Measurements from ENCODE around the gene CREM. TPM values are rescaled to one million over a fixed set of nuclear protein-coding genes. Genes with fewer than 3 reads are reported as not detected.

Gene CREM
- total and polyA plus RNA-seq, 2 of the 8 experiments (the other 6 are each of a cell fraction or from before 2014, with no cell fraction given): 18.7 to 21.9 TPM

DNA sequence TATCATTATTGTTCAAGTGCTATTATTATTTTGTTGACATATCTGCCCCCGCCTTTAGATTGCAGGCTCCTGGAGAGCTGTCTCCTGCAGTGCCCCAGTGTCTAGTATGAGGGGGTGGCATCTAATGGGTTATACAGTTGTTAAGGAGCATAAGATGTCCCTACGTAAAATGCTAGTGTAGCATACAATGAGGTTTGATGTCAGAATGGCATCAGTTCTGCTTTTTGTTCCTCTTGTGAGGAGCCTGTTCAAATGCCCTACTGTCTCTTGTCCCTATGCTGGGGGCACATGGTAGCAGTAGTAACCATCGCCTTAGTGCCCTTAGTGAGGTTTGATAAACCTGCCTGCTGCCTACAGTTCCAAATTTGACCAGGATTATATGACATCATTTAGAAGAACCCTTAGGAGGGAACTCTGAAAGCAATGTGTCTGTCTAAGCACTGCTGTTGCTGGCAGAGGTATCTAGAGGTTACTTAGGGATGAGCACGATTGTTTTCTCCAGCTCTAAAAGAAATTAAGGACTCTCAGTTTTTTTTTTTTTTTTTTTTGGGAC, 9.7 kb downstream of the CREM start:
- Histone ChIP-seq H2BK15ac (ENCODE audit: low read length) (no peak overlapping the region), H4K91ac (replicated peaks; ENCODE audit: insufficient read length, low read length) (no peak overlapping the region), H3K4me3 (ENCODE audit: extremely low read depth in 1 of 4, insufficient read depth in 2 of 4, low read depth in 3 of 4, low read length in 4 of 4) (no peak overlapping the region), H3K27ac (ENCODE audit: low read depth, low read length) (no peak overlapping the region), H3K23me2 (ENCODE audit: low read depth, low read length) (peaks cover 4% of the 10 kb centered on the region; the same call in 1 of the 2 replicates), H3K4me2 (ENCODE audit: insufficient read depth in 1 of 2, low read depth in 2 of 2, low read length in 2 of 2) (no peak overlapping the region), H3K23ac (ENCODE audit: insufficient read length) (no peak overlapping the region), H3K36me3 (ENCODE audit: control insufficient read depth in 2 of 4, insufficient read depth in 4 of 4, low read length in 3 of 4) (no peaks in the 10 kb centered on the region), H3K79me2 (ENCODE audit: control insufficient read depth in 1 of 2, insufficient read depth in 2 of 2, low read length in 2 of 2) (peaks cover 0 to 5% of the 10 kb centered on the region in 2 experiments; a peak in 1 of 4 replicates), H3K4ac (replicated peaks; ENCODE audit: insufficient read length, low read depth, low read length) (no peak overlapping the region), H2AK5ac (ENCODE audit: low read depth, low read length) (0 out of 2 replicates have a peak overlapping the region, but pooled peaks have one; percentile 34), H3K79me1 (ENCODE audit: low read depth, low read length) (peaks cover 2% of the 10 kb centered on the region; the same call in 1 of the 2 replicates), H4K8ac (ENCODE audit: extremely low read depth, insufficient read depth, low read length) (no peak overlapping the region), H3K56ac (replicated peaks; ENCODE audit: insufficient read length, low read depth, low read length) (no peak overlapping the region), H2BK20ac (ENCODE audit: low read length) (no peak overlapping the region), H3K18ac (ENCODE audit: extremely low read depth, low read length) (no peak overlapping the region), H3K9me3 (ENCODE audit: insufficient read depth in 2 of 2, low read depth in 1 of 2, low read length in 1 of 2) (no peaks in the 10 kb centered on the region), H4K5ac (ENCODE audit: insufficient read length, low read depth, low read length) (no peak overlapping the region), H3K9ac (replicated peaks in 1 of 4; ENCODE audit: extremely low read depth in 1 of 4, low read depth in 3 of 4, low read length in 3 of 4) (no peak overlapping the region), H3K14ac (ENCODE audit: insufficient read length) (no peak overlapping the region), H4K20me1 (replicated peaks in 1 of 2; ENCODE audit: control insufficient read depth in 1 of 2, insufficient read depth in 2 of 2, low read length in 2 of 2) (no peaks in the 10 kb centered on the region), H2BK5ac (ENCODE audit: low read depth, low read length) (no peak overlapping the region), H3K27me3 (replicated peaks in 1 of 4; ENCODE audit: control insufficient read depth in 3 of 4, extremely low read depth in 1 of 4, insufficient read depth in 3 of 4, low read length in 3 of 4) (no peaks in the 10 kb centered on the region), H3K4me1 (replicated peaks in 1 of 4; ENCODE audit: control insufficient read depth in 3 of 4, insufficient read depth in 4 of 4, low read length in 3 of 4) (peaks cover 0 to 2% (median 0%) of the 10 kb centered on the region in 4 experiments; a peak in 1 of 7 replicates), H2AFZ (ENCODE audit: low read length) (no peak overlapping the region), H2BK12ac (ENCODE audit: low read depth, low read length) (no peak overlapping the region), H2BK120ac (replicated peaks; ENCODE audit: low read depth, low read length) (no peak overlapping the region)
- 71% methylated on average over 4 of the region's 4 CpGs; no CpG with 5 or more reads in 1 of the 2 experiments for WGBS, 2 experiments (ENCODE audit: extremely low coverage in 1 of 2, insufficient coverage in 1 of 2, insufficient read length in 1 of 2, insufficient replicate concordance in 2 of 2, low coverage in 1 of 2, low lambda C conversion rate in 2 of 2, missing lambda C conversion rate in 1 of 2)
- FAIRE-seq: no peak
- DNase-seq (ENCODE audit: low read depth in 1 of 2, low spot score in 2 of 2): no peak
- ChIA-PET POLR2A (ENCODE audit: partially characterized antibody) (interaction anchor here (0.6 kb wide), 1 partner anchor 36 kb away, joined by 4 read pairs; no protein-coding TSS in a partner anchor), CTCF (ENCODE audit: partially characterized antibody) (interaction anchor here (0.6 kb wide), 1 partner anchor 126 kb away, joined by 4 read pairs; no protein-coding TSS in a partner anchor)
- TF ChIP-seq TCF12 (IDR thresholded peaks at IDR 0.05; ENCODE audit: low read depth, low read length) (no peak), SIN3A (conservative IDR thresholded peaks at IDR 0.05 in 1 of 2, IDR thresholded peaks at IDR 0.05 in 1 of 2; ENCODE audit: low read depth in 1 of 2, low read length in 2 of 2) (no peak), EGR1 (IDR thresholded peaks at IDR 0.05; ENCODE audit: borderline replicate concordance, low read depth, low read length) (no peak), TEAD4 (IDR thresholded peaks at IDR 0.05; ENCODE audit: low read depth, low read length) (no peak), TAF7 (optimal IDR thresholded peaks at IDR 0.05; ENCODE audit: borderline replicate concordance, low read depth, low read length) (no peak), MAFK (IDR thresholded peaks at IDR 0.05; ENCODE audit: low read depth, low read length) (no peak), KDM5A (IDR thresholded peaks at IDR 0.05; ENCODE audit: low read length) (no peak)
